Measurements from ENCODE around the gene TIMP1.

DNA sequence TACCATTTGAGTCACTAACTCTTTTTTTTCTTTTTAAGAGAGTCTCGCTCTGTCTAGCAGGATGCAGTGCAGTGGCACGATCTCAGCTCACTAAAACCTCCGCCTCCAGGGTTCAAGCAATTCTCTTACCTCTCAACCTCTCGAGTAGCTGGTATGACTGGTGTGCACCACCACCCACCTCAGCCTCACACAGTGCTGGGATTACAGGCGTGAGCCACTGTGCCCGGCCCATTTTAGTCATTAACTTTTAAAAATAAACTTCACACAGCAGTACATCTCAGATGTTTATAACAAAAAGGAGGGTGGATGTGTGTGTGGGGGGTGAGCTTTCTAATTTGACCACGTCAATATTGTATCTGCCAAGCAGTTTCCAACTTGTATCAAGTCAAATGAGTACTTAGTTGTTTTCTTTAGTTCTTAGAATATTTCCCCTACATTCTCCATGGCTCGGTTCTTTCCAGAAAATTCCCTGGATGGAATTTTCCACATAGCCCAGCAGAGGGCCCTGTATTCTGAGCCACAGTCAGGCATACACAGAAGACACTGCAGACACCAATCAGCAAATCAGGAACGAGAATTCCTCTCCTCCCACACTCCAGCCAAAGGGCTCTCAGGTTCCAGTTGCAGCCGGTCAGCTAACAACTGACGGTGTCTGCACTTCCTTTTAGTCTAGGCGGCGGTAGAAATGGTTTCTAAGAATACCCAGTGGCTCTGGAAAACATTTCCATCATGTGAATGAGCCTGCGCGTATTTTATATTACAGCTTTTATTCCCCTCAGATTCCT is 41.3 kb upstream of the TIMP1 start:
- TF ChIP-seq, protein P1, sequence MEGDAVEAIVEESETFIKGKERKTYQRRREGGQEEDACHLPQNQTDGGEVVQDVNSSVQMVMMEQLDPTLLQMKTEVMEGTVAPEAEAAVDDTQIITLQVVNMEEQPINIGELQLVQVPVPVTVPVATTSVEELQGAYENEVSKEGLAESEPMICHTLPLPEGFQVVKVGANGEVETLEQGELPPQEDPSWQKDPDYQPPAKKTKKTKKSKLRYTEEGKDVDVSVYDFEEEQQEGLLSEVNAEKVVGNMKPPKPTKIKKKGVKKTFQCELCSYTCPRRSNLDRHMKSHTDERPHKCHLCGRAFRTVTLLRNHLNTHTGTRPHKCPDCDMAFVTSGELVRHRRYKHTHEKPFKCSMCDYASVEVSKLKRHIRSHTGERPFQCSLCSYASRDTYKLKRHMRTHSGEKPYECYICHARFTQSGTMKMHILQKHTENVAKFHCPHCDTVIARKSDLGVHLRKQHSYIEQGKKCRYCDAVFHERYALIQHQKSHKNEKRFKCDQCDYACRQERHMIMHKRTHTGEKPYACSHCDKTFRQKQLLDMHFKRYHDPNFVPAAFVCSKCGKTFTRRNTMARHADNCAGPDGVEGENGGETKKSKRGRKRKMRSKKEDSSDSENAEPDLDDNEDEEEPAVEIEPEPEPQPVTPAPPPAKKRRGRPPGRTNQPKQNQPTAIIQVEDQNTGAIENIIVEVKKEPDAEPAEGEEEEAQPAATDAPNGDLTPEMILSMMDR (IDR thresholded peaks at IDR 0.05): peak; percentile 82
- TF ChIP-seq TAF1 (IDR thresholded peaks at IDR 0.05; ENCODE audit: borderline replicate concordance, low read depth, low read length) (peak; percentile 36; the same call in 1 of the 2 replicates), CHD2 (IDR thresholded peaks at IDR 0.05; ENCODE audit: low read length, partially characterized antibody) (no peak), EP300 (IDR thresholded peaks at IDR 0.05; ENCODE audit: borderline replicate concordance in 1 of 2, low read depth in 1 of 2, low read length in 1 of 2) (peak in 1 of 2 experiments; percentile 57; a peak in 1 of 4 replicates), NFIC (IDR thresholded peaks at IDR 0.05; ENCODE audit: borderline replicate concordance) (no peak), GABPA (IDR thresholded peaks at IDR 0.05; ENCODE audit: low read depth) (no peak)
